Astrocyte of the spinal cord (primary cell): ENCODE data around the gene CTNNBL1.

ENCODE experiments used
- DNase-seq: peaks from one replicate; pipeline ENCODE4 v3.0.0; 2011; ENCODE audit warnings: low read depth, low spot score
- H3K4me3 ChIP-seq: 2 replicates; pipeline ENCODE4 v1.5.1; 2011; ENCODE audit warnings: low read depth, mild to moderate bottlenecking, low read length, moderate library complexity
- in situ Hi-C: cut with HindIII; loops from 2 replicates; pipeline ENCODE4 v1.10.0; 2017; ENCODE audit warnings: low sequenced_read_pairs
- TF ChIP-seq, protein P1 (sequence below): IDR thresholded peaks from 2 replicates; pipeline ENCODE4 v1.5.1; 2012; ENCODE audit warnings: low read depth, mild to moderate bottlenecking, low read length, inconsistent platforms

Gene CTNNBL1

DNA sequence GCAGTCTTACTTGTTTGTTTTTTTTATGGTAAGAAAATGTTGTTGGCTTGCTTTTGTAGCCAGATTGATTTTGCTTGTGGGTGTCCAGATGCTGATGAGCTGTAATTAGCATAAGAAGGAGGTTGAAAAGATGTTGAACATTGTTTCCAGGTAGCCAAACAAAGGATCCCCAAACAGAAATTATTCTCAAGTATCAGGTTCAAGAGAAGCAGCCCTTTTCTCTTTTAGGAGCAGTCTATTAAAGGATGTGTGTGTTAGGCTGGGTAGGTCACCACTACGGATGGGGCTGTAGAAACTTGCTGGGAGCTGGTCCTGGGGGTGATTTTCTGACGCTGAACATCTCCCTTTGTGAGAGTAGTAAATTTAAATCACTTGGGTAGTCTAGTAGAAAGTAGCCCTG, 122.2 kb downstream of the CTNNBL1 start:
- TF ChIP-seq, protein P1, sequence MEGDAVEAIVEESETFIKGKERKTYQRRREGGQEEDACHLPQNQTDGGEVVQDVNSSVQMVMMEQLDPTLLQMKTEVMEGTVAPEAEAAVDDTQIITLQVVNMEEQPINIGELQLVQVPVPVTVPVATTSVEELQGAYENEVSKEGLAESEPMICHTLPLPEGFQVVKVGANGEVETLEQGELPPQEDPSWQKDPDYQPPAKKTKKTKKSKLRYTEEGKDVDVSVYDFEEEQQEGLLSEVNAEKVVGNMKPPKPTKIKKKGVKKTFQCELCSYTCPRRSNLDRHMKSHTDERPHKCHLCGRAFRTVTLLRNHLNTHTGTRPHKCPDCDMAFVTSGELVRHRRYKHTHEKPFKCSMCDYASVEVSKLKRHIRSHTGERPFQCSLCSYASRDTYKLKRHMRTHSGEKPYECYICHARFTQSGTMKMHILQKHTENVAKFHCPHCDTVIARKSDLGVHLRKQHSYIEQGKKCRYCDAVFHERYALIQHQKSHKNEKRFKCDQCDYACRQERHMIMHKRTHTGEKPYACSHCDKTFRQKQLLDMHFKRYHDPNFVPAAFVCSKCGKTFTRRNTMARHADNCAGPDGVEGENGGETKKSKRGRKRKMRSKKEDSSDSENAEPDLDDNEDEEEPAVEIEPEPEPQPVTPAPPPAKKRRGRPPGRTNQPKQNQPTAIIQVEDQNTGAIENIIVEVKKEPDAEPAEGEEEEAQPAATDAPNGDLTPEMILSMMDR, result no peak
- in situ Hi-C loops, result no loop called here
- H3K4me3 ChIP-seq, result no peak overlapping the region
- no peak for DNase-seq

DNA sequence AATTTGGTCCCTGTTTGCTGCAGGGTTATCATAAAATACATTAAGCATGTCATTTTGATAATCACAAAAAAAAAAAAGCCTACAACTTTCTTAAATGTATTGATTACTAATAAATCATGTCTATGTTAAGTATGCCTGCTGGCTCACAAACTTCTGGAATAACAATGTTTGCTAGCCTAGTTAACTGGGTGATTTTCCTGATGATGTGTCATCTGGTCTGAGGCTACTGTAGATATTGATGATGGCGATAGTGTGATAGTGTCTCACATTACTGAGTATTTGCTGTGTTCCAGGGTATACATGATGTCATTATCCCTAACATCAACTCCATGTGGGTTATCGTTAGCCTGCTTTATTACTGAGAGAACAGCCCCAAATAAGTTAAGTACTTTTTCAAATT, 122.9 kb downstream of the CTNNBL1 start:
- H3K4me3 ChIP-seq, result no peak overlapping the region
- TF ChIP-seq, protein P1, result no peak
- DNase-seq, result no peak
- in situ Hi-C loops, result no loop called here

GRCh38 chr20:37821696-37822095, 127.9 kb downstream of the CTNNBL1 start:
- no peak overlapping the region for H3K4me3 ChIP-seq
- TF ChIP-seq, protein P1, result no peak
- in situ Hi-C loops, result no loop called here
- DNase-seq, result no peak

GRCh38 chr20:37822141-37822601, 128.3 kb downstream of the CTNNBL1 start:
- TF ChIP-seq, protein P1, result no peak
- no peak overlapping the region for H3K4me3 ChIP-seq
- DNase-seq, result peak; percentile 79
- in situ Hi-C loops, result no loop called here

GRCh38 chr20:37823296-37823980, 129.6 kb downstream of the CTNNBL1 start:
- no peak for DNase-seq

DNA sequence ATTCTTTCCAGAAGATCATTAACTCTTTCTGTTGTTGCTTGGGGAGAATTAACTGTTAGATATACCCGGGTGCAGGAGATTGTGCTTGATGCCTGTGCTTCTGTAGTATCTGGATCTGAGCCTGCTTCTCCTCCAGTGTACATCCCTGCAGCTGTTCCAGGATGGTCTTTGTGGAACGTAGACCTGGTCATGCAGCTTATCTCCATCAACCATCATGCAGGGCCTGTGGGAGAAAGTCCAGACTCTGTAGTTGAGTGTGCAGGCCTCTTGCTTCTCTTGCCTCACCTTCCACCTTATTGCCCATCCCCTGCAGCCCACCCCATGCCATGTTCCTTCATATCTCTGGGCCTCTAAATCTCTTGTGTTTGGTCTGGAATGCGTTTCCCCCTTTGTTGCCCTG, 133.8 kb downstream of the CTNNBL1 start:
- TF ChIP-seq, protein P1, result no peak
- no peak for DNase-seq
- no peak overlapping the region for H3K4me3 ChIP-seq
- in situ Hi-C loops, result no loop called here

More at GRCh38 chr20:37823296-37823980, 129.6 kb downstream of the CTNNBL1 start:
- in situ Hi-C loops, result no loop called here
- H3K4me3 ChIP-seq, result no peak overlapping the region
- TF ChIP-seq, protein P1, result no peak
